NCI-H146 treated with DMSO at 0.1 percent for 48 hours (cell line): ENCODE results near the gene CIDEC.

Source experiments
- DNase-seq: peaks from one replicate; lab custom pipeline; 2025; ENCODE audit not compliant: unreplicated experiment; lab: John Stamatoyannopoulos, UW

Gene CIDEC

GRCh38 chr3:9817436-9817835 lies 62.6 kb downstream of the CIDEC start:
- no peak for DNase-seq
